ENCODE data around the gene VPS36. TPM values are rescaled to one million over a fixed set of nuclear protein-coding genes. Genes with fewer than 3 reads are reported as not detected.

Gene VPS36
- total and polyA plus RNA-seq, 2 donors from 2014 or later: 19.2 to 48.9 TPM

GRCh38 chr13:52383366-52383765 lies 67.1 kb downstream of the VPS36 start:
- DNase-seq (no peak), FAIRE-seq (no peak)
- Histone ChIP-seq H3K27me3 (ENCODE audit: control insufficient read depth, insufficient read depth, low read length) (no peaks in the 10 kb centered on the region), H3K27ac (ENCODE audit: low read depth in 2 of 2, low read length in 2 of 2) (no peak overlapping the region), H3K36me3 (ENCODE audit: control insufficient read depth in 2 of 3, insufficient read depth in 3 of 3, low read length in 3 of 3) (no peaks in the 10 kb centered on the region), H3K9me3 (ENCODE audit: control insufficient read depth in 2 of 3, insufficient read depth in 1 of 3, low read length in 3 of 3) (no peaks in the 10 kb centered on the region), H3K4me1 (ENCODE audit: control insufficient read depth in 2 of 3, insufficient read depth in 2 of 3, low read depth in 1 of 3, low read length in 3 of 3) (no peaks in the 10 kb centered on the region), H3K9ac (ENCODE audit: low read length in 3 of 3) (no peak overlapping the region), H3K4me3 (ENCODE audit: low read length in 3 of 3) (no peak overlapping the region)
- no peak for TF ChIP-seq CTCF (IDR thresholded peaks at IDR 0.05; ENCODE audit: borderline replicate concordance, extremely low read depth, insufficient read depth)
- intact Hi-C loops (cut with DNase I): no loop called here

- intact Hi-C loops (cut with DNase I): no loop called here
- Histone ChIP-seq H3K9me3 (ENCODE audit: control insufficient read depth in 2 of 3, insufficient read depth in 1 of 3, low read length in 3 of 3) (no peaks in the 10 kb centered on the region), H3K27me3 (ENCODE audit: control insufficient read depth, insufficient read depth, low read length) (no peaks in the 10 kb centered on the region), H3K4me3 (ENCODE audit: low read length in 3 of 3) (no peak overlapping the region), H3K4me1 (ENCODE audit: control insufficient read depth in 2 of 3, insufficient read depth in 2 of 3, low read depth in 1 of 3, low read length in 3 of 3) (no peaks in the 10 kb centered on the region), H3K27ac (ENCODE audit: low read depth in 2 of 2, low read length in 2 of 2) (no peak overlapping the region), H3K9ac (ENCODE audit: low read length in 3 of 3) (no peak overlapping the region), H3K36me3 (ENCODE audit: control insufficient read depth in 2 of 3, insufficient read depth in 3 of 3, low read length in 3 of 3) (no peaks in the 10 kb centered on the region)
- TF ChIP-seq CTCF (IDR thresholded peaks at IDR 0.05; ENCODE audit: borderline replicate concordance, extremely low read depth, insufficient read depth): no peak
- DNase-seq (no peak), FAIRE-seq (no peak)
Measured at GRCh38 chr13:52378312-52378711, 72.1 kb downstream of the VPS36 start.

GRCh38 chr13:52377898-52378297 lies 72.5 kb downstream of the VPS36 start:
- Histone ChIP-seq H3K27ac (ENCODE audit: low read depth in 2 of 2, low read length in 2 of 2) (no peak overlapping the region), H3K9me3 (ENCODE audit: control insufficient read depth in 2 of 3, insufficient read depth in 1 of 3, low read length in 3 of 3) (no peaks in the 10 kb centered on the region), H3K27me3 (ENCODE audit: control insufficient read depth, insufficient read depth, low read length) (no peaks in the 10 kb centered on the region), H3K4me1 (ENCODE audit: control insufficient read depth in 2 of 3, insufficient read depth in 2 of 3, low read depth in 1 of 3, low read length in 3 of 3) (no peaks in the 10 kb centered on the region), H3K36me3 (ENCODE audit: control insufficient read depth in 2 of 3, insufficient read depth in 3 of 3, low read length in 3 of 3) (no peaks in the 10 kb centered on the region), H3K9ac (ENCODE audit: low read length in 3 of 3) (no peak overlapping the region), H3K4me3 (ENCODE audit: low read length in 3 of 3) (no peak overlapping the region)
- intact Hi-C loops (cut with DNase I): no loop called here
- DNase-seq (peak in 1 of 5 donors; percentile 74), FAIRE-seq (no peak)
- TF ChIP-seq CTCF (IDR thresholded peaks at IDR 0.05; ENCODE audit: borderline replicate concordance, extremely low read depth, insufficient read depth): no peak

- H3K4me1 ChIP-seq (ENCODE audit: control insufficient read depth in 2 of 3, insufficient read depth in 2 of 3, low read depth in 1 of 3, low read length in 3 of 3): no peaks in the 10 kb centered on the region
- intact Hi-C loops (cut with DNase I): no loop called here
- DNase-seq (no peak), FAIRE-seq (no peak)
- no peak for TF ChIP-seq CTCF (IDR thresholded peaks at IDR 0.05; ENCODE audit: borderline replicate concordance, extremely low read depth, insufficient read depth)
- H3K36me3 ChIP-seq (ENCODE audit: control insufficient read depth in 2 of 3, insufficient read depth in 3 of 3, low read length in 3 of 3): no peaks in the 10 kb centered on the region
- no peak overlapping the region for H3K4me3 ChIP-seq (ENCODE audit: low read length in 3 of 3)
- no peaks in the 10 kb centered on the region for H3K27me3 ChIP-seq (ENCODE audit: control insufficient read depth, insufficient read depth, low read length)
- no peak overlapping the region for H3K27ac ChIP-seq (ENCODE audit: low read depth in 2 of 2, low read length in 2 of 2)
- H3K9ac ChIP-seq (ENCODE audit: low read length in 3 of 3): no peak overlapping the region
- no peaks in the 10 kb centered on the region for H3K9me3 ChIP-seq (ENCODE audit: control insufficient read depth in 2 of 3, insufficient read depth in 1 of 3, low read length in 3 of 3)
Measured at GRCh38 chr13:52374873-52375411, 75.5 kb downstream of the VPS36 start.
